ENCODE measurements around the gene SMG1.
"Not testable (repeated sequence)": the region's sequence is repeated elsewhere in the genome, so short reads cannot be mapped to it uniquely, and the experiment has no call there.

Gene SMG1

DNA sequence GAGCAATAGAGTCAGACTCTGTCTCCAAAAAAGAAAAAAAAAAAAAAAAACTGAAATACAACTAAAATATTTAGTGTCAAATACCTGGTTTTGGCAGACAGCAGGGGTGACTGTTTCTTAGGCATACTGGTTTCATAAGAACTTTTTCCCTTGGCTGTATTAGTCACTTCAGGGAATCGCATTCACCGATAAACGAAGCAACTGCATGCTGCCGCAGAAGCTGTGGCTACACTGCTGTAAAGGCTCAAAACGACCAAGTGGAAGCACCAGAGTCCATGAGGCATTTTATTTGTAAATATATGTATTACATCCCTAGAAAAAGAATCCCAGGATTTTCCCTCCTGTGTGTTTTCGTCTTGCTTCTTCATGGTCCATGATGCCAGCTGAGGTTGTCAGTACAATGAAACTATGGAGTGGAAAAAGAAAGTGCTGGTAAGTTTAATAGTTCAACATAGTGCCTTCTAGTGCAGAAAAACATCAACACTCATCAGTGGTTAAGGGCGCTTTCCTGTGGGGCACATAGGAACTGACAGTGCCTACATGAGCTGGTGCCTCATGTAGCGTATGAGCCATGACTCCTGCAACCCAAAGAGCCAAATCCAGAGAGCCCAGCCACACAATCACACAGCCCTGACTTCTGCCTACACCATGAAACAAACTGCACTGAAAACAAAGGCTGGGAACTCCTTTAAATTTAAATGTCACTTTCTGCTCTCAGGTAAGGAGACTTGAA lies 143.3 kb downstream of the SMG1 start:
- DNase-seq (ENCODE audit: low read depth, low spot score) = no peak
- H3K4me3 ChIP-seq (ENCODE audit: low read length) = no peak overlapping the region

DNA sequence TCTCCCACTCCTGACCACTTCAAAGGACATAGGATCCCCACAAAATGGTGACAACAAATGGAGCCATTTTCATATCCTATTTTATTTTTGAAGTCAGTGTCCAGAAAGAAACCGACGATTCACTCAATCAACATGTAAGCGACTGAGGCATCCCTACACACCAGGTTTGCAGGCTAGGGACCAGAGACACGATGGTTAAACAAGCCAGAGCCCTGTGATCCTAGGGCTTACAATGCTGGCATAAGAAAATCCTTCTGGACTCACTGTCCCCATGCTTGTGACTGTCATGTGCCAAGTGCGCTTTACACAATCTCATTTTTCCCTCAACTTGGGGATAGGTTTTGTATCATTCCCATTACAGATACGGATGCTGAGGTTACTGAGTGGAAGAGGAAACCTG lies 145.0 kb downstream of the SMG1 start:
- H3K4me3 ChIP-seq (ENCODE audit: low read length); DNase-seq (ENCODE audit: low read depth, low spot score): not testable (repeated sequence)

DNA sequence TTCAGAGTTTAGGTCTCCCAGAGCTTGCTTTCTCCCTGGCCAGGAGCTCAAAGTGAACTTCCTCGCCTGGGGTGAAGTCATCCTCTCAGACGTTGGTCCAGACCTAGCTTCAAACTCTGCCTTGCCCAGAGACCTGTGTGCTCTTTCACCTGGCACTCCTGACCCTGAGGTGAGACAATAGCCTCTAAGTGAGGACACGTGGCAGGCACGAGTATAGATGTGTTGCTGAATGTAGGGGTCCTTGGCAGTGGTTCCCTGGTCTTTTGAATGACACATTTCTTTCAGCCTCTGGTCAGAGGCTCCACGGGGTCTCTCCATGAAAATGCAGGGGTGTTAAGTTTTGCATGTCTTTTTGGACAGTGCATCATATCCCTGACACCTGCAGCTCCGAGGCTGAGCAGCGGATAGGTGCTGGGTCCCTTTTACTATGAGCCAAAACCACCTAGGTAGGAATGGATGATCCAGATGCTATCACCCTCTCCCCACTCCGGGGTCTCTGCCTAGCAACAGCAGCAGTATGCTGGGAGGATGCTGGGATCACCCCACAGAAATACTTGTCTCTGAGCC lies 145.7 kb downstream of the SMG1 start:
- not testable (repeated sequence) for H3K4me3 ChIP-seq (ENCODE audit: low read length); DNase-seq (ENCODE audit: low read depth, low spot score)

DNA sequence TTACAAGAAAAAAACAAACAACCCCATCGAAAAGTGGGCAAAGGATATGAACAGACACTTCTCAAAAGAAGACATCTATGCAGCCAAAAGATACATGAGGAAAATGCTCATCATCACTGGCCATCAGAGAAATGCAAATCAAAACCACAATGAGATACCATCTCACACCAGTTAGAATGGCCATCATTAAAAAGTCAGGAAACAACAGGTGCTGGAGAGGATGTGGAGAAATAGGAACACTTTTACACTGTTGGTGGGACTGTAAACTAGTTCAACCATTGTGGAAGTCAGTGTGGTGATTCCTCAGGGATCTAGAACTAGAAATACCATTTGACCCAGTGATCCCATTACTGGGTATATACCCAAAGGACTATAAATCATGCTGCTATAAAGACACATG lies 148.5 kb downstream of the SMG1 start:
- not testable (repeated sequence) for H3K4me3 ChIP-seq (ENCODE audit: low read length); DNase-seq (ENCODE audit: low read depth, low spot score)

DNA sequence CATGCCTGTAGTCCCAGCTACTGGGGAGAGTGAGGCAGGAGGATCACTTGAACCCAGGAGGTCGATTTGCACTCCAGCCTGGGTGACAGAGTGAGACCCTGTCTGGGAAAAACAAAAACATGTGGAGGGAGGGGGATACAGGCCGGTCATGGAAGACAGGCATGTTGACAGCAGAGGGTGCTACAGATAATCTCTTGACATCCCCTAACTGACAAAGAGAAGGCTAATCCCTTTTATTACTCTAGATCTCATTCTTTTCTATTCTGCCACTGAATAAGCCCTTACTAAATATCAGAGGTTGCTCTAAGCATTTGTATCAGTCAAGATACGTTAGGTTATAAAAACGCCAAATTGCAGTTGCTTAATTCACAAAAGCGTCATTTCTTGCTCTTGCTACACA lies 149.9 kb downstream of the SMG1 start:
- not testable (repeated sequence) for DNase-seq (ENCODE audit: low read depth, low spot score); H3K4me3 ChIP-seq (ENCODE audit: low read length)

DNA sequence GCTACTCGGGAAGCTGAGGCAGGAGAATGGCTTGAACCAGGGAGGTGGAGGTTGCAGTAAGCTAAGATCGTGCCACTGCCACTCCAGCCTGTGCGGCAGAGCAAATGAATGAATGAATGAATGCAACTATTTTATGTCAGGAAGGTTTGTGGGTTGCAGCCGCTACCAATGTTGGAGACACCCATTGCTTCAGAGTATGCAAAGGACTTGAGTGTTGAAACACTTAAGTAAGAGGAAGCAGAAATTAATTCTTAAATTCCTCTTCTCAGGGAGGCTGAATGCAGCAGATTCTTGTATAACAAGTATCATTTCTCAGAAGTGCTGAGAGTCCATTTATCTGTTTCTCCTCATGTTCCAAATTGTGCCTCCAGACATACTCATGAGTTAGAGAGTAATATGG lies 151.6 kb downstream of the SMG1 start:
- DNase-seq (ENCODE audit: low read depth, low spot score); H3K4me3 ChIP-seq (ENCODE audit: low read length): not testable (repeated sequence)

DNA sequence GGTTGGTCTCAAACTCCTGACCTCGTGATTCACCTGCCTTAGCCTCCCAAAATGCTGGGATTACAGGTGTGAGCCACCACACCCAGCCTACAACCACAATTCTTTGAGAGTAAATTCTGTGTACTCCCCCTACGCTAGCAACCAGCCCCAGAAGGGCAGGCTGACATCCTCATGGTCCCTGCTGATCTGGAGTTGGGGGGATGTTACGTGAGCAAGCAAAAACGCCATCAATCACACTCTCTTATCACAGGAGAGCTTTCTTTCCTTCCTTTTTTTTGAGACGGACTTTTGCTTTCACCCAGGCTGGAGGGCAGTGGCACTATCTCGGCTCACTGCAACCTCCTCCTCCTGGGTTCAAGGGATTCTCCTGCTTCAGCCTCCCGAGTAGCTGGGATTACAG lies 154.0 kb downstream of the SMG1 start:
- not testable (repeated sequence) for H3K4me3 ChIP-seq (ENCODE audit: low read length)

DNA sequence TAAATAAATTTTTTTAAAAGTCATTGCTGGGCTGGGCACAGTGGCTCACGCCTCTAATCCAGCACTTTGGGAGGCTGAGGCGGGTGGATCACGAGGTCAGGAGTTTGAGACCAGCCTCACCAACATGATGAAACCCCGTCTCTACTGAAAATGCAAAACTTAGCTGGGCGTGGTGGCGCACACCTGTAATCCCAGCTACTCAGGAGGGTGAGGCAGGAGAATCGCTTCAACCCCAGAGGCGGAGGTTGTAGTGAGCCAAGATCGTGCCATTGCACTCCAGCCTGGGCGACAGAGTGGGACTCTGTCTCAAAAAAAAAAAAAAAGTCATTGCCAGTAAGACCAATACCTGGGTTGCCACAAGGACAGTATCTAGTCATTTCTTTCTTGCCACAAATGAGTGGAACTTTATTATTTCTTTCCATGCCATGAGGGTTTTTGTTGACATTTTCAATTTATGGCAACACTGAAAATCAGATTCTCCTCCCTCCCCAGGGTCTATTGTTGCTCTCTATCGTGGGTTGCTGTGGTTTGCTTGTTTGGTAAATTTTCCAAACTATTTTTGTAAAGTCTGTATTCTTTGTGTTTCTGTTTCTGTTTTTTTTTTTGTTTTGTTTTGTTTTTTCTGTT lies 155.8 kb downstream of the SMG1 start:
- not testable (repeated sequence) for DNase-seq (ENCODE audit: low read depth, low spot score); H3K4me3 ChIP-seq (ENCODE audit: low read length)

More for the DNA sequence above, 154.0 kb downstream of the SMG1 start:
- DNase-seq (ENCODE audit: low read depth, low spot score) = not testable (repeated sequence)

DNA sequence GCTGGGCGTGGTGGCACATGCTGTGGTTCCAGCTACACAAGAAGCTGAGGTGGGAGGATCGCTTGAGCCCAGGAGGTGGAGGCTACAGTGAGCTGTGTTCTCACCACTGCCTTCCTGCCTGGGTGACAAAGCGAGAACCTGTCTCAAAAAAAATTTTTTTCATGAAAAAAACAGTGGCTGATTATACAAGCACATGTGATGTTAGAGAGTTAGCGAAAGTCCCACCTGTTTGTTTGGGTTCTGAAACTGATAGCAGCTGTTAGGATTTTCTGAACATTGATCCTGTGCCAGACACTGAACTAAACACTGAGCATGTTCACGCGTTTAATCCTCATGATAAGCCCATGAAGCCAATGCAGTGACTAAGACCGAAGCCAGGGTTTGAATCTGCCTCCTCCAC lies 159.0 kb downstream of the SMG1 start:
- DNase-seq (ENCODE audit: low read depth, low spot score); H3K4me3 ChIP-seq (ENCODE audit: low read length): not testable (repeated sequence)

DNA sequence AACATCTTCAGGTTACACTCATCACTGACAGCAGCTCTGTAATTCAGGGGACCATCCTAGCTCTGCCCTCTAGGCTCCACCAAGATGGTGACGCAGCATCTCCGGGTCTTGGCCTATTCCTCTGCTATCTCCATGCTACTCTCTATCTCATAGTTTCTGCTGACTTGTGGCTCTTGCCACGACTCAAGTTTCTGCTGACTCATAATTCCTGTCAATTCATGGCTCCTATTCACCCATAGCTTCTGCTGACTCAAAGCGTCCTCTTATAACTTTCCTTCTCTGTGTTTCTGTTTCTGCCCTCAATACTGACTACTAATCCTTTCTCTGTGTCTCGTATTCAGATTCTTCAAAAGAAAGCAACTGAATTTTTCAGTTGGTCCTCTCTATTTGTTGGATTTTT lies 163.5 kb downstream of the SMG1 start:
- H3K4me3 ChIP-seq (ENCODE audit: low read length); DNase-seq (ENCODE audit: low read depth, low spot score): not testable (repeated sequence)

DNA sequence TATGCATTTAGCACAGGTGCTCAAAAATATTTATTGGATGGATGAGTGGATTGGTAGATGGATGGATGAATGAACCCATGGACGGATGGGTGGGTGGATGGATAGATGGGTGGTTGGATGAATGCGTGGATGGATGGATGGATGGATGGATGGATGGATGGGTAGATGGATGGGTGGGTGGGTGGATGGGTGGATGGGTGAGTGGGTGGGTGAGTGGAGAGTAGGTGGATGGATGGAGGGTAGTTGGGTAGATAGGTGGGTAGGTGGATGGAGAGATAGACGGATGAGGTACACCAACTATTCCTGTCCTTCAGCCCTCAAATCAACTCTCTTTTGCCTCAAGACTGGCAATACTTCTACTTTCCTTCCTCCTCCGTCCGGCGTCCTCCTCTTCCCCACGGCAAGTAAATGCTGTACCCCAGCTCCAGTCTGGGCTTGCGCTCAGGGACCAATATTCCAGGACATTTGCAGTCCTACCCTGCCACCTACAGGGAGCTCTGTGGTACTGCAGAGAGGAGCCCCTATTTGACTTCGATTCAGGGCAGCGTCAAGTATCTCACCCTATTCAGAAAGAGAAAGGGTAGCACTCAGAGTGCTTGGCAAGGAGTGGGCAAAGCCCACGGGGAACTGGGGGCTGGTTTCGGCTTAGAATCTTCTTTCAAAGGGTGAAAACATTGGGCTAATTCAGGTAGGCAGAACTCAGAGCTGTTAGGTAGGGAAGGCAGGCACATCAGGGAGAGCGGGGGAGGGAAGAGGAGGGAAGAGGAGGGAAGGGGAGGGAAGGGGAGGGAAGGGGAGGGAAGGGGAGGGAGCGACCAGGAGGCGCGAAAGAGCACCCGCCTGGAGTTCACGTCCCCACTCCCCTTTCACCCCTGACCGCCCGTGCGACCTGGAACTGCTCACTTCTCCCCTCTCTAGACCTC lies 166.3 kb downstream of the SMG1 start:
- H3K4me3 ChIP-seq (ENCODE audit: low read length); DNase-seq (ENCODE audit: low read depth, low spot score): not testable (repeated sequence)

DNA sequence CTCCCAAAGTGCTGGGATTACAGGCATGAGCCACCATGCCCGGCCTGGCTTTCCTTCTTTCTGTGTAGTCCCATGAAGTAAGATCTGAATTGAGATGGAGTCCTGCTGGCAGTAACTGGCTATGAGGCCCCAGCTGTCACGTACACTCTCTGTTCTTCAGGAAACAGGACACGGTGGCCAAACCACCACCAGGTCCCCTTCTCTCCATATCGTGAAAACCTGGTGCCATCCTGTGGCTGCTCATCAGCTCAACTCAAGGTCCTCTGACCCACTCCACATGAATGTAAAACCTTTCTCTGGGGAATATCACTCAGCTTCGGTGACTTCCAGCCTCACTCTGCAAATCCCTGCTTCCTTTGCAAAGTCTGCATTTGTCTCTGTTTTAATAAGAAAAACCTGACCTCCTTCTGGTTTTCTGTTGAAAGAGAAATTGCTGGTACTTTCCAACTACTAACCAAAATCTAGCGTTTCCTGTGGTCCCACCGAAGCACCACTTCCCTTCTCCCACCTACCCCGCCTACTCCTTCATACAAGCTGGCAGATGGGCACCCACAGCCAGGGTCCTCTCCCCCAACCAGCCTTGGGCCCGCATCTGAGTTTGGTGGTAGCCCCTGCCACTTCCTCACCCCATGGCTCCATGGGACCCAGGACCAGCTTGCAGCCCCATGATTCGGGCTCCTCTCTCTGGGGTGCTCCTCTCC lies 168.1 kb downstream of the SMG1 start:
- not testable (repeated sequence) for H3K4me3 ChIP-seq (ENCODE audit: low read length); DNase-seq (ENCODE audit: low read depth, low spot score)

DNA sequence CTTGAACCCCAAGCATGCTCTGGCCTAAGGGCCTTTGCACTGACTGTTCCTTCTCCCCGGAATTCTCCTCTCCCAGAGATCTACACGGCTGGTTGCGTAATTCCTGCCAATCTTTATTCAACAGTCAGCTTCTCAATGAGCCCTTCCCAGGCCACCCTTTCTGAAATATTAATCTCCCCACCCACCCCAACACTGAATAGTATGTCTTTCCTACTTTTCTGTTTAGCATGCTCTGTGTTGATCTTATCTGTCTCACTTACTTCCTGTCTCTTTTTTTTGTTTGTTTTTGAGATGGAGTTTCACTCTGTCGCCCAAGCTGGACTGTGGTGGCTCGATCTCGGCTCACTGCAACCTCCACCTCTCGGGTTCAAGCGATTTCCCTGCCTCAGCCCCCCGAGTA lies 169.6 kb downstream of the SMG1 start:
- DNase-seq (ENCODE audit: low read depth, low spot score); H3K4me3 ChIP-seq (ENCODE audit: low read length): not testable (repeated sequence)

Data from Jurkat, Clone E6-1 (cell line).